Endothelial cell (in vitro differentiated cells): ENCODE measurements around the gene UCK2. TPM values are rescaled to one million over a fixed set of nuclear protein-coding genes. Genes with fewer than 3 reads are reported as not detected.

ENCODE experiments used
- DNase-seq: peaks from one replicate; pipeline ENCODE4 v3.0.0; 2021; ENCODE audit warnings: low spot score
- H3K27ac Mint-ChIP-seq: one replicate; pipeline ENCODE4 v1.8.0; 2021; ENCODE audit warnings: mixed read lengths, inconsistent platforms; ENCODE audit not compliant: unreplicated experiment
- H3K27me3 Mint-ChIP-seq: one replicate; pipeline ENCODE4 v1.8.0; 2021; ENCODE audit warnings: mild to moderate bottlenecking, moderate library complexity, mixed read lengths, inconsistent platforms; ENCODE audit not compliant: unreplicated experiment
- H3K36me3 Mint-ChIP-seq: one replicate; pipeline ENCODE4 v1.8.0; 2021; ENCODE audit warnings: mild to moderate bottlenecking, low read depth, mixed read lengths, inconsistent platforms; ENCODE audit not compliant: unreplicated experiment
- H3K4me1 Mint-ChIP-seq: one replicate; pipeline ENCODE4 v1.8.0; 2021; ENCODE audit warnings: mild to moderate bottlenecking, mixed read lengths, inconsistent platforms; ENCODE audit not compliant: unreplicated experiment
- H3K4me3 Mint-ChIP-seq: one replicate; pipeline ENCODE4 v1.8.0; 2021; ENCODE audit warnings: mild to moderate bottlenecking, mixed read lengths, inconsistent platforms; ENCODE audit not compliant: unreplicated experiment
- H3K9me3 Mint-ChIP-seq: one replicate; pipeline ENCODE4 v1.8.0; 2021; ENCODE audit warnings: mixed read lengths, inconsistent platforms; ENCODE audit not compliant: unreplicated experiment
- total RNA-seq: library from RNA; stranded (reverse); fragmentation: NEBNext Ultra II Directional; extraction: Animal tissue kit (Norgen Biotek cat#: 25700); gene quantifications from one replicate; pipeline ENCODE4 v1.2.1, GENCODE V29; 2021; ENCODE audit not compliant: unreplicated experiment
- TF ChIP-seq, protein P1 (sequence below): fragments of 200-600 bp; sonication (generic); IDR thresholded peaks from one replicate; pipeline ENCODE4 v1.5.0; 2021; ENCODE audit warnings: antibody characterized with exemption; ENCODE audit not compliant: unreplicated experiment

Gene UCK2
- total RNA-seq, 1 donor from 2014 or later = 52.9 TPM

GRCh38 chr1:165876121-165876520 is 48.7 kb downstream of the UCK2 start:
- Mint-ChIP-seq H3K27me3 (peaks cover 2% of the 10 kb centered on the region), H3K36me3 (peaks cover 33% of the 10 kb centered on the region), H3K4me3 (no peak overlapping the region), H3K27ac (peak overlapping the region; percentile 48), H3K9me3 (peaks cover 5% of the 10 kb centered on the region), H3K4me1 (peaks cover 32% of the 10 kb centered on the region)
- TF ChIP-seq, protein P1, sequence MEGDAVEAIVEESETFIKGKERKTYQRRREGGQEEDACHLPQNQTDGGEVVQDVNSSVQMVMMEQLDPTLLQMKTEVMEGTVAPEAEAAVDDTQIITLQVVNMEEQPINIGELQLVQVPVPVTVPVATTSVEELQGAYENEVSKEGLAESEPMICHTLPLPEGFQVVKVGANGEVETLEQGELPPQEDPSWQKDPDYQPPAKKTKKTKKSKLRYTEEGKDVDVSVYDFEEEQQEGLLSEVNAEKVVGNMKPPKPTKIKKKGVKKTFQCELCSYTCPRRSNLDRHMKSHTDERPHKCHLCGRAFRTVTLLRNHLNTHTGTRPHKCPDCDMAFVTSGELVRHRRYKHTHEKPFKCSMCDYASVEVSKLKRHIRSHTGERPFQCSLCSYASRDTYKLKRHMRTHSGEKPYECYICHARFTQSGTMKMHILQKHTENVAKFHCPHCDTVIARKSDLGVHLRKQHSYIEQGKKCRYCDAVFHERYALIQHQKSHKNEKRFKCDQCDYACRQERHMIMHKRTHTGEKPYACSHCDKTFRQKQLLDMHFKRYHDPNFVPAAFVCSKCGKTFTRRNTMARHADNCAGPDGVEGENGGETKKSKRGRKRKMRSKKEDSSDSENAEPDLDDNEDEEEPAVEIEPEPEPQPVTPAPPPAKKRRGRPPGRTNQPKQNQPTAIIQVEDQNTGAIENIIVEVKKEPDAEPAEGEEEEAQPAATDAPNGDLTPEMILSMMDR = no peak
- no peak for DNase-seq

- H3K27me3 Mint-ChIP-seq = peaks cover 2% of the 10 kb centered on the region
- H3K36me3 Mint-ChIP-seq = peaks cover 33% of the 10 kb centered on the region
- peak overlapping the region; percentile 62 for H3K4me3 Mint-ChIP-seq
- peaks cover 5% of the 10 kb centered on the region for H3K9me3 Mint-ChIP-seq
- TF ChIP-seq, protein P1 = no peak
- peaks cover 40% of the 10 kb centered on the region for H3K4me1 Mint-ChIP-seq
- no peak for DNase-seq
- H3K27ac Mint-ChIP-seq = no peak overlapping the region
These were observed 50.0 kb downstream of the UCK2 start for GRCh38 chr1:165877411-165877810.

DNA sequence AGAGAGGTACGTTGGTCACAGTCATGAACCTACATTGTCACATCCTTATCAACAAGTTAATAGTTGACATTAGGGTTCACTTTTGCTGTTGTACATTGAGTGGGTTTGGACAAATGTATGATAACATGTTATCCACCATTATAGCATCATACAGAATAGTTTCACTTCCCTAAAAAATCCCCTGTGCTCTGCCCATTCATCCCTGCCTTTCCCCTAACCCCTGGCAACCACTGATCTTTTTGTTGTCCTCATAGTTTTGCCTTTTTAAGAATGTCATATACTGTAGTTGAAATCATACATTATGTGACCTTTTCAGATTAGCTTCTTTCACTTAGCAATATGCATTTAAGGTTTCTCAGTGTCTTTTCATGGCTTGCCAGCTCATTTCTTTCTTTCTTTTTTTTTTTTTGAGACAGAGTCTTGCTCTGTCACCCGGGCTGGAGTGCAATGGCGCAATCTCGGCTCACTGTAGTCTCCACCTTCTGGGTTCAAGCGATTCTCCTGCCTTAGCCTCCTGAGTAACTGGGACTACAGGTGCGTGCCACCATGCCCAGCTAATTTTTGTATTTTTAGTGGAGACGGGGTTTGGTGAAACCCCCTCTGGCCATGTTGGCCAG is 50.6 kb downstream of the UCK2 start:
- DNase-seq = no peak
- Mint-ChIP-seq H3K4me1 (peaks cover 44% of the 10 kb centered on the region), H3K4me3 (peak overlapping the region; percentile 52), H3K9me3 (peaks cover 5% of the 10 kb centered on the region), H3K36me3 (peaks cover 28% of the 10 kb centered on the region), H3K27ac (no peak overlapping the region), H3K27me3 (no peaks in the 10 kb centered on the region)
- TF ChIP-seq, protein P1 = no peak

DNA sequence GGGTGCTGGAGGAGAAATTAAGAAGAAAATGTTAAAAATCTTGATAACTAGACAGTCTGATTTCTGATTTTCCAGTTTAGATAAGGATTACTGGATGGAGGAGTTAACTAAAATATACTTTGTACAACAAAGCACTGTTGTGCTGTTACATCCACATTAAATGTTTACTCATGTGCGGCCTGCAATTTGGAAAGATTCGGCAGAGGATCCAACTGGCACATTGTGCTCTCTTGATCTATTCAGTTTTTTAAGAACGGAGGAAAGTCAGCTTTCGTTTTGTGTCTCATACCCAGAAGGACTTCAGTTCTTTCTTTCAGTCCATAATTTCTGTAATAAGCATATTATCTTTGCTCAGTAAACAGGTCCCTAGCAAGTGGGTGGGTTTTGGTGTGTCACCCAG is 52.5 kb downstream of the UCK2 start:
- DNase-seq = no peak
- TF ChIP-seq, protein P1 = no peak
- Mint-ChIP-seq H3K4me1 (peaks cover 45% of the 10 kb centered on the region), H3K36me3 (peaks cover 22% of the 10 kb centered on the region), H3K4me3 (no peak overlapping the region), H3K27me3 (no peaks in the 10 kb centered on the region), H3K27ac (no peak overlapping the region), H3K9me3 (no peaks in the 10 kb centered on the region)

GRCh38 chr1:165880993-165881392 is 53.6 kb downstream of the UCK2 start:
- no peak for DNase-seq
- TF ChIP-seq, protein P1 = no peak
- H3K36me3 Mint-ChIP-seq = peaks cover 22% of the 10 kb centered on the region
- H3K27ac Mint-ChIP-seq = no peak overlapping the region
- peaks cover 1% of the 10 kb centered on the region for H3K27me3 Mint-ChIP-seq
- no peak overlapping the region for H3K4me3 Mint-ChIP-seq
- peaks cover 39% of the 10 kb centered on the region for H3K4me1 Mint-ChIP-seq
- no peaks in the 10 kb centered on the region for H3K9me3 Mint-ChIP-seq
